ENCODE measurements around the gene KRT2.

The KRT2 gene

DNA sequence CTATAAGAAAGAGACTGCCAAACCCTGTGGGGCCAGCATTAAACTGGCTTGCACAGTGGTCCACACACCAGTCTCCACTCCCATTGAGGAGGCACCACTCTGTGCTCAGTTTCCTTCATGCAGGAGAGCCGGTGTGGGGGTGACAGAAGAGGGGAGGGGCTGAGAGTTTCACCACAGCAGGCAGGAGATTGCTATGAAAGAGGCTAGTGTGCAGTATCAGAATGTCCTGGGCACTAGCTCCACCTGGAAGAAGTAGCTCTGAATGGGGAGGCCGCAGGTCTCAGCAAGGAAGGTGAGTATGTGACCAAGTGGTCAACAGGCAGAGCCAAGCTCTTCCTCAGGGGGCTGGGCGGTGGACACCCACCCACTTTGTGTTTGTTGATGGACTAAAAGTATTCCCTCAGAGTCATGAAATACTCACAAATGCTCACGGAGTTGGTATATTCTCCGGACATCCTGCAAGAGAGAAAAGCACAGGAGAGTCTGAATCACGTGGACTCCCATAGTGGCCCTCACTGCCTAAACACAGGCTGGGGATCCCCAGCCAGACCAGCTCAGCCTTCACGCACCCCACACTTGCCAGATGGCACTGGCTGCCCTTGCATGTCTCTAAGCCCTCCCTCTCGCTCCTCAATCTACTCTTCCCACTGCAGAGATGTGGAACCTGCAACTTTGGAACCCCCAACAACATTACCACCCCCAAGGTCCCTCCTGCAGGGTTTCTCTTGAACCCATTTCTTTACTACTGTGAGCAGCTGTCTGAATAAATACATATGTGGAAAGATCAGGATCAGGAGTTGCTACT is 43.0 kb downstream of the KRT2 start:
- no peak overlapping the region for H3K4me3 ChIP-seq (ENCODE audit: insufficient read length, low read depth)
- TF ChIP-seq YY1 (IDR thresholded peaks at IDR 0.05; ENCODE audit: insufficient read depth, insufficient read length) (no peak), SUZ12 (IDR thresholded peaks at IDR 0.05; ENCODE audit: extremely low read depth, insufficient read depth, insufficient read length) (no peak), ZNF274 (IDR thresholded peaks at IDR 0.05; ENCODE audit: low read depth, low read length) (no peak)
- no peak for DNase-seq (ENCODE audit: low read depth, low spot score)
- no peaks in the 10 kb centered on the region for H3K9me3 ChIP-seq (ENCODE audit: insufficient read depth, low read length)
- no peaks in the 10 kb centered on the region for H3K36me3 ChIP-seq (ENCODE audit: insufficient read depth, insufficient read length, low read length)
- H3K9ac ChIP-seq (ENCODE audit: insufficient read length, low read depth), result no peak overlapping the region
- peaks cover 6% of the 10 kb centered on the region for H3K4me1 ChIP-seq (ENCODE audit: insufficient read depth, insufficient read length)
- H3K27me3 ChIP-seq (ENCODE audit: insufficient read depth, insufficient read length), result peaks cover 13% of the 10 kb centered on the region

GRCh38 chr12:52608161-52608560 is 43.9 kb downstream of the KRT2 start:
- DNase-seq (ENCODE audit: low read depth, low spot score), result no peak
- H3K4me1 ChIP-seq (ENCODE audit: insufficient read depth, insufficient read length), result peaks cover 6% of the 10 kb centered on the region

DNA sequence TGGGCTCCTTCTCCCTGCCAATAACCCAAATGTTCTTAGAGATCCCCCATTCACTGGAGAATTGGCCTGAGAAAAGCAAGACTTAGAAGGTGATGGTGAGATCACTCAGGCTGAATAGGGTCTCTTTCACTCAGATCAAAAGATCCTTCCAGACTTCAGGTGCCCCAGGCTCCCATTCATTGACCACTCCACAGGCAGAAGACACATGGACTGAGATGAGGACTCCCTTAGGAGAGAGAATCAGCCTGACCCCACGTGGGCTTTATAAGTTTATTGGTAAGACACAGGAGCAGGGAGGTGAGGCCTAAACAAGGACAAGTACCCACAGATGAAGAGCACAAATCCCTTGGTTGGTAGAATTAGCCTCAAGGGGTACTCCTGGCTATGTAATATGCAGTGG is 44.7 kb downstream of the KRT2 start:
- H3K36me3 ChIP-seq (ENCODE audit: insufficient read depth, insufficient read length, low read length), result no peaks in the 10 kb centered on the region
- no peak overlapping the region for H3K4me3 ChIP-seq (ENCODE audit: insufficient read length, low read depth)
- peaks cover 6% of the 10 kb centered on the region for H3K4me1 ChIP-seq (ENCODE audit: insufficient read depth, insufficient read length)
- TF ChIP-seq YY1 (IDR thresholded peaks at IDR 0.05; ENCODE audit: insufficient read depth, insufficient read length), result no peak
- no peak for TF ChIP-seq SUZ12 (IDR thresholded peaks at IDR 0.05; ENCODE audit: extremely low read depth, insufficient read depth, insufficient read length)
- TF ChIP-seq ZNF274 (IDR thresholded peaks at IDR 0.05; ENCODE audit: low read depth, low read length), result no peak
- H3K9ac ChIP-seq (ENCODE audit: insufficient read length, low read depth), result no peak overlapping the region
- H3K9me3 ChIP-seq (ENCODE audit: insufficient read depth, low read length), result no peaks in the 10 kb centered on the region
- peaks cover 12% of the 10 kb centered on the region for H3K27me3 ChIP-seq (ENCODE audit: insufficient read depth, insufficient read length)
- no peak for DNase-seq (ENCODE audit: low read depth, low spot score)

More at GRCh38 chr12:52608161-52608560, 43.9 kb downstream of the KRT2 start:
- H3K27me3 ChIP-seq (ENCODE audit: insufficient read depth, insufficient read length), result peaks cover 13% of the 10 kb centered on the region
- no peaks in the 10 kb centered on the region for H3K9me3 ChIP-seq (ENCODE audit: insufficient read depth, low read length)
- H3K36me3 ChIP-seq (ENCODE audit: insufficient read depth, insufficient read length, low read length), result no peaks in the 10 kb centered on the region
- no peak overlapping the region for H3K9ac ChIP-seq (ENCODE audit: insufficient read length, low read depth)
- H3K4me3 ChIP-seq (ENCODE audit: insufficient read length, low read depth), result no peak overlapping the region
- TF ChIP-seq SUZ12 (IDR thresholded peaks at IDR 0.05; ENCODE audit: extremely low read depth, insufficient read depth, insufficient read length) (no peak), YY1 (IDR thresholded peaks at IDR 0.05; ENCODE audit: insufficient read depth, insufficient read length) (no peak), ZNF274 (IDR thresholded peaks at IDR 0.05; ENCODE audit: low read depth, low read length) (no peak)

DNA sequence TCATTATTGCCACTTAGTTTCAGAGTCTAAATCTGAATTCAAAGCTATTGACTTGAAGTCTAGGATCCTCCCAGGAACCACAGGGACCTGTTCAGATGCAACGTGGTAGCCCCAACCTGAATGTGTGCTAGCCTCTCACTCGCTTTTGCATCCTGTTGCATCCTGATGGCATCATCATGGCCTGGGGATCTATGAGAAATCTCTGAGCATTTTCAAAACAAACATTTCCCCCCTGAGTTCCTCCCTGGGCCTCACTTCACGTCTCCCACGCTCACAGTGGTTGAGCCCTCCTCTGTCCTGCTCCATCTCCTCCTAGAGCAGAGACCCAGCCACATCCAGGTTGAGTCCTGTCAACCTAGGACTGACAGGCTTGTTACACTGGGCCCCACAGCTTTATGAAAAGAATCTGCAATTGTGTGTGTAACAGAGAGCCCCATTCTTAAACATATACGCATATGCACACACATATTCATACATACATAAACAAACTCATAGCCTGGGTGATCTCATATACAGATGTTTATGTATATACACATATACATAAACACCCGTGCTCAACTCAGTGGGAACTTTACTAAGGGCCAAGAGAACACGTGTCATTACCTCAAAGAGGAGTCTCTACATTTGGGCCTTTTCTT is 45.3 kb downstream of the KRT2 start:
- TF ChIP-seq SUZ12 (IDR thresholded peaks at IDR 0.05; ENCODE audit: extremely low read depth, insufficient read depth, insufficient read length), result no peak
- no peak for TF ChIP-seq ZNF274 (IDR thresholded peaks at IDR 0.05; ENCODE audit: low read depth, low read length)
- no peak for TF ChIP-seq YY1 (IDR thresholded peaks at IDR 0.05; ENCODE audit: insufficient read depth, insufficient read length)
- no peaks in the 10 kb centered on the region for H3K9me3 ChIP-seq (ENCODE audit: insufficient read depth, low read length)
- H3K9ac ChIP-seq (ENCODE audit: insufficient read length, low read depth), result no peak overlapping the region
- peaks cover 10% of the 10 kb centered on the region for H3K27me3 ChIP-seq (ENCODE audit: insufficient read depth, insufficient read length)
- no peaks in the 10 kb centered on the region for H3K36me3 ChIP-seq (ENCODE audit: insufficient read depth, insufficient read length, low read length)
- DNase-seq (ENCODE audit: low read depth, low spot score), result no peak
- peaks cover 6% of the 10 kb centered on the region for H3K4me1 ChIP-seq (ENCODE audit: insufficient read depth, insufficient read length)
- no peak overlapping the region for H3K4me3 ChIP-seq (ENCODE audit: insufficient read length, low read depth)

DNA sequence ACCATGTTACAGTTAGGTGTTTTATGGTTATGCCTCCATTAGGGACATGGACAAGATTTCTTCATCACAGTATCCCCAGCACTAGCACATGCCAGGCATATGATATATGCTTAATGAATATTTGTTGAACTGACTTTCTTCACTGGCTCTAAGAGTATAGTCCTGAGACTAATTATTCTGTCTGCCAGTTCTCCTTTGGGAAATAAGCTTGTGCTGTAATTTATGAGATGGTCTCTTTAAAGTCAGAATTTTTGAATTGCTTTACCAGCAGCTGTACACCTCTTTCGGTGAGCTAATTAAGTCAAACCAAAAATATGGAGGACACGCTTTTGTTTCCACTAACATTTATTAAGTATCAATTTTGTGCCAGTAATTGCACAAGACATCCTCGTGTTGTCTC is 45.9 kb downstream of the KRT2 start:
- H3K27me3 ChIP-seq (ENCODE audit: insufficient read depth, insufficient read length), result peaks cover 4% of the 10 kb centered on the region
- no peak overlapping the region for H3K9ac ChIP-seq (ENCODE audit: insufficient read length, low read depth)
- TF ChIP-seq SUZ12 (IDR thresholded peaks at IDR 0.05; ENCODE audit: extremely low read depth, insufficient read depth, insufficient read length) (no peak), ZNF274 (IDR thresholded peaks at IDR 0.05; ENCODE audit: low read depth, low read length) (no peak), YY1 (IDR thresholded peaks at IDR 0.05; ENCODE audit: insufficient read depth, insufficient read length) (no peak)
- H3K4me1 ChIP-seq (ENCODE audit: insufficient read depth, insufficient read length), result peaks cover 4% of the 10 kb centered on the region
- no peaks in the 10 kb centered on the region for H3K36me3 ChIP-seq (ENCODE audit: insufficient read depth, insufficient read length, low read length)
- DNase-seq (ENCODE audit: low read depth, low spot score), result no peak
- H3K9me3 ChIP-seq (ENCODE audit: insufficient read depth, low read length), result no peaks in the 10 kb centered on the region
- no peak overlapping the region for H3K4me3 ChIP-seq (ENCODE audit: insufficient read length, low read depth)

- Histone ChIP-seq H3K27me3 (ENCODE audit: insufficient read depth, insufficient read length) (no peaks in the 10 kb centered on the region), H3K9ac (ENCODE audit: insufficient read length, low read depth) (no peak overlapping the region), H3K36me3 (ENCODE audit: insufficient read depth, insufficient read length, low read length) (no peaks in the 10 kb centered on the region), H3K4me3 (ENCODE audit: insufficient read length, low read depth) (no peak overlapping the region), H3K4me1 (ENCODE audit: insufficient read depth, insufficient read length) (peaks cover under 1% of the 10 kb centered on the region), H3K9me3 (ENCODE audit: insufficient read depth, low read length) (no peaks in the 10 kb centered on the region)
- DNase-seq (ENCODE audit: low read depth, low spot score), result no peak
- TF ChIP-seq SUZ12 (IDR thresholded peaks at IDR 0.05; ENCODE audit: extremely low read depth, insufficient read depth, insufficient read length) (no peak), ZNF274 (IDR thresholded peaks at IDR 0.05; ENCODE audit: low read depth, low read length) (no peak), YY1 (IDR thresholded peaks at IDR 0.05; ENCODE audit: insufficient read depth, insufficient read length) (no peak)
Measured at GRCh38 chr12:52605542-52605941, 46.5 kb downstream of the KRT2 start.

DNA sequence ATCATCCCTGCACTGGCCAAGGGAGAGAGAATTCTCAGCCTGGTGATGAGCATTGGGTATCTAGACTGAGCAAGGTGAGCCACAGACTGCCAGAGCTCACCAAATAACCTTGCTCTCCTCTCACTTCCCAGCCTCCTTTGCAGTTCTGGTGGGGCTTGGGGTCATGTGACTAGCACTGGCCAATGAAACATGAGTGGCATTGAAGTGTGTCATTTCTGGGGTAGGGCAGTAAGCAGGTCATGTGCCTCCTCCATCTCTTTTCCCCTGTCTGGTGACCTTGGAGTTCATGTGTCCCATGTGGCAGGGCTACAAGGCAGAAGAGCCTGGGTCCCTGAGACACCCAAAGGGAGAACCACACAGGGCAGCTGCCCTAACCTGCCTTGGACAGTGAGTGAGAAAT is 47.2 kb downstream of the KRT2 start:
- Histone ChIP-seq H3K36me3 (ENCODE audit: insufficient read depth, insufficient read length, low read length) (no peaks in the 10 kb centered on the region), H3K9ac (ENCODE audit: insufficient read length, low read depth) (no peak overlapping the region), H3K9me3 (ENCODE audit: insufficient read depth, low read length) (no peaks in the 10 kb centered on the region), H3K4me3 (ENCODE audit: insufficient read length, low read depth) (no peak overlapping the region), H3K27me3 (ENCODE audit: insufficient read depth, insufficient read length) (peaks cover 2% of the 10 kb centered on the region), H3K4me1 (ENCODE audit: insufficient read depth, insufficient read length) (no peaks in the 10 kb centered on the region)
- TF ChIP-seq SUZ12 (IDR thresholded peaks at IDR 0.05; ENCODE audit: extremely low read depth, insufficient read depth, insufficient read length), result no peak
- no peak for TF ChIP-seq YY1 (IDR thresholded peaks at IDR 0.05; ENCODE audit: insufficient read depth, insufficient read length)
- no peak for TF ChIP-seq ZNF274 (IDR thresholded peaks at IDR 0.05; ENCODE audit: low read depth, low read length)
- no peak for DNase-seq (ENCODE audit: low read depth, low spot score)
